T-cell (primary cell): ENCODE measurements around the gene TCERG1L. TPM values are rescaled to one million over a fixed set of nuclear protein-coding genes. Genes with fewer than 3 reads are reported as not detected.

Experiments used
- ATAC-seq, 4 experiments: fragments of 200-7000 bp in 3 of 4; fragments of 150-1000 bp in 1 of 4; cut with Tn5 transposase; replicated peaks in 1 of 4; 1 replicate in 3 of 4; 2 replicates in 1 of 4; pipeline ENCODE4 v1.10.0; 2021; ENCODE audit warnings: moderate library complexity in 3 of 4, mild to moderate bottlenecking in 2 of 4, moderate number of reproducible peaks in 1 of 4
- CTCF ChIA-PET, 2 donors: fragments of 300-600 bp; sonication (Branson Sonifier 250); formaldehyde crosslinking; loops; one replicate each; lab custom pipeline; 2022; ENCODE audit warnings: antibody characterized with exemption in 2 of 2; lab: Charles Lee
- POLR2A ChIA-PET, 2 donors: fragments of 300-600 bp; sonication (Branson Sonifier 250); formaldehyde crosslinking; loops; one replicate each; lab custom pipeline; 2022; ENCODE audit warnings: antibody characterized with exemption in 2 of 2; lab: Charles Lee
- DNase-seq, 35 experiments: peaks; one replicate each; pipeline versions ENCODE4 v3.0.0 to v3.0.0-alpha.2; 2013 to 2023
- H3K27ac ChIP-seq: one replicate; pipeline ENCODE4 v1.5.1; 2013; ENCODE audit warnings: low read length
- H3K27me3 ChIP-seq, 2 experiments: replicated peaks in 1 of 2; 1 replicate in 1 of 2; 2 replicates in 1 of 2; pipeline versions ENCODE4 v1.6.1 to v1.7.0; 2013; ENCODE audit warnings: low read length in 1 of 2, mixed read lengths in 1 of 2; ENCODE audit not compliant: control insufficient read depth in 2 of 2, insufficient read depth in 2 of 2; ENCODE audit errors: extremely low read depth in 1 of 2
- H3K36me3 ChIP-seq, 2 donors: 1 replicate in 1 of 2; 2 replicates in 1 of 2; pipeline versions ENCODE4 v1.6.1 to v1.7.0; 2013; ENCODE audit warnings: low read length in 1 of 2; ENCODE audit not compliant: control insufficient read depth in 2 of 2, insufficient read depth in 1 of 2; ENCODE audit errors: extremely low read depth in 1 of 2
- H3K4me1 ChIP-seq, 2 experiments: 1 replicate in 1 of 2; 2 replicates in 1 of 2; pipeline versions ENCODE4 v1.6.1 to v1.7.0; 2013; ENCODE audit warnings: low read length in 2 of 2, mixed read lengths in 1 of 2; ENCODE audit not compliant: insufficient read depth in 2 of 2, control insufficient read depth in 1 of 2; ENCODE audit errors: extremely low read depth in 1 of 2
- H3K4me3 ChIP-seq, 2 donors: 1 replicate in 1 of 2; 2 replicates in 1 of 2; pipeline versions ENCODE4 v1.5.1 to v1.7.0; 2013; ENCODE audit warnings: mild to moderate bottlenecking in 2 of 2, low read length in 1 of 2, moderate library complexity in 1 of 2; ENCODE audit not compliant: control insufficient read depth in 1 of 2; ENCODE audit errors: extremely low read depth in 1 of 2
- H3K9me3 ChIP-seq: 2 replicates; pipeline ENCODE4 v1.7.0; 2013
- H3K27ac Mint-ChIP-seq, 2 donors: one replicate each; pipeline ENCODE4 v1.8.0; 2020 to 2021; ENCODE audit warnings: mild to moderate bottlenecking in 2 of 2, mixed read lengths in 2 of 2
- H3K27me3 Mint-ChIP-seq, 2 donors: one replicate each; pipeline ENCODE4 v1.8.0; 2021 to 2022; ENCODE audit warnings: mixed read lengths in 2 of 2
- H3K36me3 Mint-ChIP-seq: one replicate; pipeline ENCODE4 v1.8.0; 2021; ENCODE audit warnings: mixed read lengths
- H3K4me1 Mint-ChIP-seq, 3 donors: one replicate each; pipeline ENCODE4 v1.8.0; 2020 to 2022; ENCODE audit warnings: mixed read lengths in 3 of 3, mild to moderate bottlenecking in 1 of 3
- H3K4me3 Mint-ChIP-seq, 3 donors: one replicate each; pipeline ENCODE4 v1.8.0; 2020 to 2022; ENCODE audit warnings: mild to moderate bottlenecking in 3 of 3, mixed read lengths in 3 of 3, moderate library complexity in 3 of 3
- H3K9me3 Mint-ChIP-seq, 3 donors: one replicate each; pipeline ENCODE4 v1.8.0; 2020 to 2022; ENCODE audit warnings: mixed read lengths in 3 of 3
- WGBS: methylation state at CpG from one replicate; pipeline ENCODE4 v1.1.5; 2013; ENCODE audit warnings: missing lambda C conversion rate; ENCODE audit not compliant: insufficient coverage; 5-methylcytosine and 5-hydroxymethylcytosine counted together
- total RNA-seq, 35 experiments: library from RNA in 6 of 35; stranded (reverse) in 6 of 35; fragments of 120-200 nt in 1 of 35; gene quantifications; one replicate each; pipeline versions ENCODE4 v1.2.1 to v1.2.4 and lab custom pipeline; 2013 to 2026

Gene TCERG1L
- total RNA-seq, 5 donors from 2014 or later (not counting 1 experiment from before 2014, with no cell fraction given): 0.13 to 0.29 (median 0.21) TPM; not detected in 1

DNA sequence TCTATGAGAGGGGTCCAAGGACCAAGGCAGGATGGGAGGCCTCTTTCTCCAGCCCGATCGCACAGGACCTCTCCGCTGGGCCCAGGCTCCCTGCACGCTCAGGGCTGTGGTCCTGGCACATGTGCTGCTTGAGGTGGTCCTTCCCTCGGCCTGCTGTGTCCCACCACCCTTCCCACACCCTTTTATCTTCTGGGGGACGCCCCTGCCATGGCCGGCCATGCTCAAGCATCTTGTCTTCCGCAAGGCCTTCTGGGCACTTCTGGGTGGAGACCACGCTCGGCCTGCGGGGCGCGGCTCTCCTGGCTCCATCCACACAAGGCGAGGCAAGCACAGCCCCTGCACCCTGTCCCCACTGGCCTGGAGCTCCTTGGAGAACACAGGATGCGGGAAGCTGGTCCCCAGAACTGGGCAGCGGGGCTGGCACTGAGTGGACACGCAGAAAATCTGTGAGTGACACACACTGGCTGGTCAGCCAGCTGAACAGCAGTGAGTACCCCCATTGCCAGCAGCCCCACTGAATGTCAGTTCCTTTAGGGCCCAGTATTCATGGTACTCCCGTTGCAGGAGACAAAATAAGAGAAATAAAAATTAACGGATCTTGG is 115.9 kb downstream of the TCERG1L start:
- CTCF ChIA-PET: no interaction called here
- peaks cover 6 to 7% of the 10 kb centered on the region in 2 donors for H3K27me3 Mint-ChIP-seq
- no peak overlapping the region for H3K4me3 Mint-ChIP-seq
- no peak for DNase-seq
- no peaks in the 10 kb centered on the region for H3K36me3 Mint-ChIP-seq
- H3K27ac Mint-ChIP-seq: no peak overlapping the region
- Histone ChIP-seq H3K36me3 (no peaks in the 10 kb centered on the region), H3K27me3 (no peaks in the 10 kb centered on the region), H3K4me1 (no peaks in the 10 kb centered on the region), H3K9me3 (no peaks in the 10 kb centered on the region), H3K4me3 (no peak overlapping the region), H3K27ac (no peak overlapping the region)
- peaks cover 7 to 11% (median 10%) of the 10 kb centered on the region in 3 donors for H3K9me3 Mint-ChIP-seq
- no peaks in the 10 kb centered on the region for H3K4me1 Mint-ChIP-seq
- no peak for ATAC-seq
- 84% methylated on average over 17 of the region's 19 CpGs for WGBS
- POLR2A ChIA-PET: no interaction called here

- Histone ChIP-seq H3K4me3 (no peak overlapping the region), H3K4me1 (no peaks in the 10 kb centered on the region), H3K36me3 (no peaks in the 10 kb centered on the region), H3K27me3 (no peaks in the 10 kb centered on the region), H3K27ac (no peak overlapping the region), H3K9me3 (no peaks in the 10 kb centered on the region)
- ATAC-seq (no peak), DNase-seq (no peak)
- no peaks in the 10 kb centered on the region for H3K4me1 Mint-ChIP-seq
- H3K4me3 Mint-ChIP-seq: no peak overlapping the region
- H3K9me3 Mint-ChIP-seq: peaks cover 7 to 11% (median 10%) of the 10 kb centered on the region in 3 donors
- CTCF ChIA-PET: no interaction called here
- no peaks in the 10 kb centered on the region for H3K36me3 Mint-ChIP-seq
- POLR2A ChIA-PET: no interaction called here
- H3K27me3 Mint-ChIP-seq: peaks cover 6 to 7% of the 10 kb centered on the region in 2 donors
- no peak overlapping the region for H3K27ac Mint-ChIP-seq
- WGBS: 78% methylated on average over 6 of the region's 9 CpGs
Observed at GRCh38 chr10:131195116-131195515, 116.4 kb downstream of the TCERG1L start.

- WGBS: 94% methylated on average over 13 of the region's 15 CpGs
Observed at GRCh38 chr10:131193923-131194322, 117.6 kb downstream of the TCERG1L start.

DNA sequence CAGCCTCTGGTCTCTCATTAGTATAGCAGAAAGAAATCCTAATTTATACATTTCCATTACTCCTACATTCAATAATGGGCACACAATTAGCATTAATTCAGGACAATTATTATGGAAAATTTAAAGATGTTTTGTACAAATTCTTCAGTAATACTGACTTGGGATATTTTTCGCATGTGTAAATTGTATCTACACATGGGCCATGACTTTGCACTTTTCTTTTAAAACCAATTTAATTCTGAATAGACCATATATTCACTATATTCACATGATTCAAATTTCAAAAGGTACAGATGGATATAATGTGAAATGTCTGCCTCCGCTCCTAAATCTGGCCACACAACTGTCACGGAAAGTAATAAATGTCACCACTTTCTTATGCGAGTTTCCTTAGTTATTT is 123.0 kb downstream of the TCERG1L start:
- Histone ChIP-seq H3K27me3 (peaks cover 0 to 8% of the 10 kb centered on the region in 2 experiments), H3K4me1 (no peaks in the 10 kb centered on the region), H3K9me3 (no peaks in the 10 kb centered on the region), H3K36me3 (no peaks in the 10 kb centered on the region), H3K4me3 (no peak overlapping the region), H3K27ac (no peak overlapping the region)
- CTCF ChIA-PET: no interaction called here
- POLR2A ChIA-PET: no interaction called here
- Mint-ChIP-seq H3K9me3 (peaks cover 10 to 11% (median 11%) of the 10 kb centered on the region in 3 donors), H3K27ac (no peak overlapping the region), H3K4me1 (no peaks in the 10 kb centered on the region), H3K4me3 (no peak overlapping the region), H3K36me3 (no peaks in the 10 kb centered on the region), H3K27me3 (peaks cover 0 to 15% of the 10 kb centered on the region in 2 donors)
- 100% methylated on average over 1 of the region's 4 CpGs for WGBS
- DNase-seq: no peak
- ATAC-seq: no peak

More at GRCh38 chr10:131193923-131194322, 117.6 kb downstream of the TCERG1L start:
- POLR2A ChIA-PET: no interaction called here
- no peaks in the 10 kb centered on the region for H3K4me1 ChIP-seq
- CTCF ChIA-PET: no interaction called here
- Mint-ChIP-seq H3K36me3 (no peaks in the 10 kb centered on the region), H3K4me3 (no peak overlapping the region), H3K4me1 (no peaks in the 10 kb centered on the region), H3K27ac (no peak overlapping the region), H3K9me3 (peaks cover 10 to 11% (median 11%) of the 10 kb centered on the region in 3 donors), H3K27me3 (peaks cover 4 to 11% of the 10 kb centered on the region in 2 donors)
- no peaks in the 10 kb centered on the region for H3K9me3 ChIP-seq
- DNase-seq (no peak), ATAC-seq (no peak)
- no peaks in the 10 kb centered on the region for H3K36me3 ChIP-seq
- no peaks in the 10 kb centered on the region for H3K27me3 ChIP-seq
- no peak overlapping the region for H3K27ac ChIP-seq
- no peak overlapping the region for H3K4me3 ChIP-seq

- H3K9me3 Mint-ChIP-seq: peaks cover 7 to 11% (median 8%) of the 10 kb centered on the region in 3 donors
- no peaks in the 10 kb centered on the region for H3K36me3 ChIP-seq
- H3K27me3 ChIP-seq: peaks cover 0 to 9% of the 10 kb centered on the region in 2 experiments
- no peak overlapping the region for H3K4me3 ChIP-seq
- H3K9me3 ChIP-seq: no peaks in the 10 kb centered on the region
- no peak overlapping the region for H3K4me3 Mint-ChIP-seq
- ATAC-seq (no peak), DNase-seq (no peak)
- H3K27me3 Mint-ChIP-seq: peaks cover 0 to 17% of the 10 kb centered on the region in 2 donors
- no peaks in the 10 kb centered on the region for H3K4me1 ChIP-seq
- no peaks in the 10 kb centered on the region for H3K4me1 Mint-ChIP-seq
- ChIA-PET POLR2A (no interaction called here), CTCF (no interaction called here)
- H3K27ac ChIP-seq: no peak overlapping the region
- no peaks in the 10 kb centered on the region for H3K36me3 Mint-ChIP-seq
- no peak overlapping the region for H3K27ac Mint-ChIP-seq
- 86% methylated on average over 4 of the region's 7 CpGs for WGBS
Observed at GRCh38 chr10:131187926-131188325, 123.6 kb downstream of the TCERG1L start.

DNA sequence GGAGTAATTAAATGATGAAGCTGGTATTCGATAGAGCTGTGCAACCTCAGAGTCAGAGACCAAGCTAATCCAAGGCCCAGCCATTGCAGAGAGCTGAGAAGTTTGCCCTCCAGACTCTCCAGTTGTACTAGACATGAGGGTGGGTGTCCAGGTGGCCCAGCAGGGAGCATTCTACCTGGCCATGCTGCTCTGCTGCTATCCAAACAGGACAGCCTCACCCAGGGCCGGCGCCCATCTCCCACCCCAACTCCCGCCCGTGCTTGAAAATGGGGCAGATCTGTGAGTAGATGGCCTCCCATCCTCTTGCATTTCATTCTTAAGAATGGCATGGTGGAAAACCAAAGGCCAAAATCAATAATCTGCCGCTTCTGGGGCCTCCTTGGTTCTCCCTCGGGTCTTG is 124.2 kb downstream of the TCERG1L start:
- H3K27me3 Mint-ChIP-seq: peaks cover 0 to 17% of the 10 kb centered on the region in 2 donors
- no peak overlapping the region for H3K27ac Mint-ChIP-seq
- H3K36me3 Mint-ChIP-seq: no peaks in the 10 kb centered on the region
- H3K36me3 ChIP-seq: no peaks in the 10 kb centered on the region
- H3K4me1 ChIP-seq: no peaks in the 10 kb centered on the region
- H3K4me3 ChIP-seq: no peak overlapping the region
- ChIA-PET CTCF (no interaction called here), POLR2A (no interaction called here)
- no peaks in the 10 kb centered on the region for H3K9me3 ChIP-seq
- DNase-seq: no peak
- 76% methylated on average over 5 of the region's 7 CpGs for WGBS
- ATAC-seq: no peak
- no peak overlapping the region for H3K27ac ChIP-seq
- H3K4me1 Mint-ChIP-seq: no peaks in the 10 kb centered on the region
- H3K27me3 ChIP-seq: peaks cover 0 to 9% of the 10 kb centered on the region in 2 experiments
- H3K4me3 Mint-ChIP-seq: no peak overlapping the region
- H3K9me3 Mint-ChIP-seq: peaks cover 3 to 7% (median 4%) of the 10 kb centered on the region in 3 donors
